ENCODE results near the gene SLC9A6.

SLC9A6 gene

DNA sequence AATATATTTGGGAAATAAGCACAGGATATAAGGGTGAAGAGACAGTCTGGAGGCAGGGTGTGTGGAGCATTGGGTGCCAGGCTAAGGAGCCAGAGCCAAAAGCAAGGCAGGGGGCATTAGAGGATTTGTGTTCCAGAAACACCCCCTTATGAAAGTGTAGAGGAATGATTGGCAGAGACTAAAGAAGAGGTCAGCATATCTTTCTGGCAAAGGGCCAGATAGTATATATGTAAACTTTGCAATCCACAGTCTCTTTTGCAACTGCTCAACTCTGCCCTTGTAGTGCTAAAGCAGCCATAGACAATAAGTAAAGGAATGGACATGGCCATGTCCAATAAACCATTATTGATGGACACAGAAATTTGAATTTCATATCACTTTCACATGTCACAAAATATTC is 3.6 kb upstream of the SLC9A6 start (continued):
- no peak for TF ChIP-seq ZBTB48 (tag by site-specific recombination; IDR thresholded peaks at IDR 0.05)
- TF ChIP-seq, protein P1, sequence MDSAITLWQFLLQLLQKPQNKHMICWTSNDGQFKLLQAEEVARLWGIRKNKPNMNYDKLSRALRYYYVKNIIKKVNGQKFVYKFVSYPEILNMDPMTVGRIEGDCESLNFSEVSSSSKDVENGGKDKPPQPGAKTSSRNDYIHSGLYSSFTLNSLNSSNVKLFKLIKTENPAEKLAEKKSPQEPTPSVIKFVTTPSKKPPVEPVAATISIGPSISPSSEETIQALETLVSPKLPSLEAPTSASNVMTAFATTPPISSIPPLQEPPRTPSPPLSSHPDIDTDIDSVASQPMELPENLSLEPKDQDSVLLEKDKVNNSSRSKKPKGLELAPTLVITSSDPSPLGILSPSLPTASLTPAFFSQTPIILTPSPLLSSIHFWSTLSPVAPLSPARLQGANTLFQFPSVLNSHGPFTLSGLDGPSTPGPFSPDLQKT (IDR thresholded peaks at IDR 0.05; ENCODE audit: borderline replicate concordance, low read depth, low read length): no peak

- Histone ChIP-seq H3K36me3 (ENCODE audit: control insufficient read depth in 2 of 2, insufficient read depth in 1 of 2, low read length in 2 of 2) (no peaks in the 10 kb centered on the region), H3K4me3 (ENCODE audit: low read depth, low read length) (no peak overlapping the region), H3K9me3 (ENCODE audit: control insufficient read depth, insufficient read depth, low read depth, low read length) (no peaks in the 10 kb centered on the region; the same call in 1 of the 2 replicates), H3K27ac (ENCODE audit: extremely low read depth, low read depth, low read length) (no peak overlapping the region), H3K4me1 (ENCODE audit: control insufficient read depth, insufficient read depth, low read length) (peaks cover 2% of the 10 kb centered on the region; the same call in 1 of the 2 replicates)
- TF ChIP-seq ZFHX2 (tag by site-specific recombination; conservative IDR thresholded peaks at IDR 0.05): peak; percentile 59
- no peak for TF ChIP-seq ZBTB11 (tag by site-specific recombination; conservative IDR thresholded peaks at IDR 0.05; ENCODE audit: low read depth)
- no peak for TF ChIP-seq ZNF37A (tag by site-specific recombination; IDR thresholded peaks at IDR 0.05)
- TF ChIP-seq ZNF114 (tag by site-specific recombination; IDR thresholded peaks at IDR 0.05): 0 out of 2 replicates have a peak, but pooled peaks have one; percentile 31
- TF ChIP-seq SCRT2 (tag by site-specific recombination; IDR thresholded peaks at IDR 0.05): peak; percentile 57
- TF ChIP-seq ZNF398 (tag by site-specific recombination; IDR thresholded peaks at IDR 0.05): peak; percentile 38; the same call in 1 of the 2 replicates
- TF ChIP-seq ZBTB1 (tag by site-specific recombination; IDR thresholded peaks at IDR 0.05): no peak
- 0 out of 2 replicates have a peak, but pooled peaks have one; percentile 25 for TF ChIP-seq ZFP37 (tag by site-specific recombination; IDR thresholded peaks at IDR 0.05)
- no peak for TF ChIP-seq PBX3 (CRISPR knock-in tag; IDR thresholded peaks at IDR 0.05)
- TF ChIP-seq ZNF660 (tag by site-specific recombination; IDR thresholded peaks at IDR 0.05): no peak
- TF ChIP-seq EGR2 (tag by site-specific recombination; IDR thresholded peaks at IDR 0.05; ENCODE audit: low read depth): 0 out of 2 replicates have a peak, but pooled peaks have one; percentile 4
- peak; percentile 81 for TF ChIP-seq ZBTB21 (tag by site-specific recombination; IDR thresholded peaks at IDR 0.05)
- TF ChIP-seq ZIC2 (tag by site-specific recombination; IDR thresholded peaks at IDR 0.05): no peak
- peak; percentile 78 for TF ChIP-seq ZNF629 (tag by site-specific recombination; IDR thresholded peaks at IDR 0.05)
- no peak for TF ChIP-seq ZNF16 (tag by site-specific recombination; IDR thresholded peaks at IDR 0.05; ENCODE audit: low read depth)
- TF ChIP-seq, protein P2, sequence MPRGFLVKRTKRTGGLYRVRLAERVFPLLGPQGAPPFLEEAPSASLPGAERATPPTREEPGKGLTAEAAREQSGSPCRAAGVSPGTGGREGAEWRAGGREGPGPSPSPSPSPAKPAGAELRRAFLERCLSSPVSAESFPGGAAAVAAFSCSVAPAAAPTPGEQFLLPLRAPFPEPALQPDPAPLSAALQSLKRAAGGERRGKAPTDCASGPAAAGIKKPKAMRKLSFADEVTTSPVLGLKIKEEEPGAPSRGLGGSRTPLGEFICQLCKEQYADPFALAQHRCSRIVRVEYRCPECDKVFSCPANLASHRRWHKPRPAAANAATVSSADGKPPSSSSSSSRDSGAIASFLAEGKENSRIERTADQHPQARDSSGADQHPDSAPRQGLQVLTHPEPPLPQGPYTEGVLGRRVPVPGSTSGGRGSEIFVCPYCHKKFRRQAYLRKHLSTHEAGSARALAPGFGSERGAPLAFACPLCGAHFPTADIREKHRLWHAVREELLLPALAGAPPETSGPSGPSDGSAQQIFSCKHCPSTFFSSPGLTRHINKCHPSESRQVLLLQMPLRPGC (tag by site-specific recombination; IDR thresholded peaks at IDR 0.05): no peak
- POLR2A ChIA-PET: interaction anchor here (1.0 kb wide), 1 partner anchor 514 kb away, joined by 5 read pairs; no protein-coding TSS in a partner anchor
- CTCF ChIA-PET: no interaction called here
Observed at GRCh38 chrX:135982860-135983259, 2.4 kb upstream of the SLC9A6 start.
